Stimulated activated CD4-positive, alpha-beta T cell treated with anti-CD3 and anti-CD28 coated beads, Interleukin-15, amount 100 ng/mL, for 48 hours (primary cell): Measurements from ENCODE around the gene UBE2H.
"Not testable (repeated sequence)": the region's sequence is repeated elsewhere in the genome, so short reads cannot be mapped to it uniquely, and the experiment has no call there.

Experiments used
- DNase-seq, 2 donors: peaks; one replicate each; pipeline ENCODE4 v3.0.0-alpha.2; 2020; ENCODE audit warnings: low read depth in 2 of 2

UBE2H gene

GRCh38 chr7:129823143-129823542 is 129.6 kb downstream of the UBE2H start:
- not testable (repeated sequence) for DNase-seq

GRCh38 chr7:129821476-129821875 is 131.3 kb downstream of the UBE2H start:
- no peak for DNase-seq

GRCh38 chr7:129816742-129817141 is 136.0 kb downstream of the UBE2H start:
- DNase-seq, result no peak

GRCh38 chr7:129807863-129808262 is 144.9 kb downstream of the UBE2H start:
- no peak for DNase-seq

- DNase-seq, result no peak
Measured at GRCh38 chr7:129804890-129805719, 147.7 kb downstream of the UBE2H start.

GRCh38 chr7:129804111-129804889 is 148.5 kb downstream of the UBE2H start:
- no peak for DNase-seq

GRCh38 chr7:129803546-129804081 is 149.1 kb downstream of the UBE2H start:
- DNase-seq, result no peak

GRCh38 chr7:129801882-129802281 is 150.9 kb downstream of the UBE2H start:
- DNase-seq, result no peak

- DNase-seq, result no peak
Measured at GRCh38 chr7:129800901-129801300, 151.9 kb downstream of the UBE2H start.

GRCh38 chr7:129799350-129799955 is 153.3 kb downstream of the UBE2H start:
- no peak for DNase-seq

- no peak for DNase-seq
Measured at GRCh38 chr7:129798616-129799349, 154.0 kb downstream of the UBE2H start.

GRCh38 chr7:129797214-129797789 is 155.5 kb downstream of the UBE2H start:
- no peak for DNase-seq

GRCh38 chr7:129796186-129796775 is 156.5 kb downstream of the UBE2H start:
- no peak for DNase-seq

GRCh38 chr7:129794461-129794860 is 158.3 kb downstream of the UBE2H start:
- not testable (repeated sequence) for DNase-seq

GRCh38 chr7:129793506-129794310 is 159.1 kb downstream of the UBE2H start:
- DNase-seq, result no peak

GRCh38 chr7:129792721-129793120 is 160.0 kb downstream of the UBE2H start:
- DNase-seq, result no peak

- no peak for DNase-seq
Measured at GRCh38 chr7:129790136-129790535, 162.6 kb downstream of the UBE2H start.

GRCh38 chr7:129789652-129790051 is 163.1 kb downstream of the UBE2H start:
- no peak for DNase-seq

- DNase-seq, result no peak
Measured at GRCh38 chr7:129789000-129789399, 163.8 kb downstream of the UBE2H start.
